ENCODE results near the gene WDR83. TPM values are rescaled to one million over a fixed set of nuclear protein-coding genes. Genes with fewer than 3 reads are reported as not detected.
"Not testable (repeated sequence)": the region's sequence is repeated elsewhere in the genome, so short reads cannot be mapped to it uniquely, and the experiment has no call there.

WDR83 gene
- total RNA-seq, 1 donor from 2014 or later: 23.7 TPM

DNA sequence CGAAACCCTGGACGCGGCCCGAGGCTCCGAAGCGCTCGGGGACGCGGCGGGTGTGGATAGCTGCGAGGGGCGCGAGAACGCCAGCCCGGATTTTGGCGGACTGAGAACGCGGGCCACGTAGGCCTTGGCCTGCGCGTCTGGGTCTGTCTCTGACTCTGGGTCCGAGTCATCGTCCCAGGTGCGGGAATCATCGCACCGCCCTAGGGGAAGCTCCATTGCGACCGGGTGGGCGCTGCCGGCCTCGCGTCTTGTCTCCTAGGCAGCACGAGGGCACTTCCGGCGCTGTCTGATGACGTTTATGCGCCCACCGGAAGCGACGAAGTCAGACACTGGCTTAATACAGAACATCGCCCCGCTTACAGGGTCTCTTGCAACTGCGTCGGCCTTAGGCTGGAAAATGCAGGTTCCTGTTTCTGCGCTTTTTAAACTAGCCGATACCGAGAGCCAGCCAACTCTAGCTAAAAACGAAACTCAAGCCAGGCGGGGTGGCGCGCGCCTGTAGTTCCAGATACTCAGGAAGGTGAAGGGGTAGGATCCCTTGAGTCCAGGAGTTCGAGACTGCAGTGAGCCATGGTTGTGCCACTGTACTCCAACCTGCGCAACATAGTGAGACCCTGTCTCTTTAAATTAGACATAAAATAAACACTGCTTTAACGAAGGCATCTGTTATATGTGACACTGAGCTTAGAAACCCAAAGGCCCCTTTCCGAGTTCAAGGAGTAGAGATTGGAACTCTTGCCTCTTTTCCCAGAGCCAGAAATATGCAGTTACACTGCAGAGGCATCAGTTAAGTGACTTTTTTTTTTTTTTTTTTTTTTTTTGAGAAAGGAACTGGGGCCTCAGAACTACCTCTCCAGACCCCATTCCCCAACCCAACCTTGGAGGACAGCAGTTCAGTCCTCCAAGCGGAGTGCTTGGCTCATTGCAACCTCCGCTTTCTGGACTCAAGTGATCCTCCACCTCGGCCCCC, 30.0 kb downstream of the WDR83 start, which contains the start of gene FBXW9:
TSS of gene FBXW9 (minus strand) at position 266 of the 970 bp plus-strand sequence. CDS start at position 216, 50 bp downstream.
- H3K27ac Mint-ChIP-seq: peak within 1 kb of the TSS; percentile 95
- intact Hi-C loops (cut with micrococcal nuclease): loop anchor here (2.0 kb wide), 1 partner anchor 16 kb away; the partner anchor contains the start of gene DHPS
- peaks cover 22% of the 10 kb centered on the region for H3K36me3 Mint-ChIP-seq (ENCODE audit: low read depth)
- peaks cover 3% of the 10 kb centered on the region for H3K4me1 Mint-ChIP-seq (ENCODE audit: low read depth)
- H3K27me3 Mint-ChIP-seq (ENCODE audit: low read depth): no peaks in the 10 kb centered on the region
- no peaks in the 10 kb centered on the region for H3K9me3 Mint-ChIP-seq
- H3K4me3 Mint-ChIP-seq (ENCODE audit: low read depth): peak within 1 kb of the TSS; percentile 89
- DNase-seq (ENCODE audit: low spot score): peak; percentile 94

DNA sequence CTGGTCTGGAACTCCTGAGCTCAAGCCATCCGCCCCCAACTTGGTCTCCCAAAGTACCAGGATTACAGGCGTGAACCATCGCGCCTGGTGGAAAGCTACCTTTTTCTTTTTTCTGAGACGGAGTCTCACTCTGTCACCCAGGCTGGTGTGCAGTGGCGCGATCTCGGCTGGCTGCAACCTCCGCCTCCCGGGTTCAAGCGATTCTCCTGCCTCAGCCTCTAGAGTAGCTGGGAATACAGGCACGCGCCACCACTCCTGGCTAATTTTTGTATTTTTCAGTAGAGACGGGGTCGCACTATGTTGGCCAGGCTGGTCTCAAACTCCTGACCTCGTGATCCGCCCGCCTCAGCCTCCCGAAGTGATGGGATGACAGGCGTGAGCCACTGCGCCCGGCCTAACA, 30.8 kb downstream of the WDR83 start:
- intact Hi-C loops (cut with micrococcal nuclease): loop anchor here (2.0 kb wide), 1 partner anchor 17 kb away; the partner anchor contains the start of gene DHPS
- H3K27me3 Mint-ChIP-seq (ENCODE audit: low read depth); DNase-seq (ENCODE audit: low spot score); H3K27ac Mint-ChIP-seq; H3K4me1 Mint-ChIP-seq (ENCODE audit: low read depth); H3K9me3 Mint-ChIP-seq: not testable (repeated sequence)
- Mint-ChIP-seq H3K4me3 (ENCODE audit: low read depth) (peak overlapping the region; percentile 37), H3K36me3 (ENCODE audit: low read depth) (peaks cover 26% of the 10 kb centered on the region)

- Mint-ChIP-seq H3K27ac (peak overlapping the region; percentile 63), H3K9me3 (no peaks in the 10 kb centered on the region), H3K27me3 (ENCODE audit: low read depth) (no peaks in the 10 kb centered on the region), H3K4me3 (ENCODE audit: low read depth) (peak overlapping the region; percentile 67), H3K36me3 (ENCODE audit: low read depth) (peaks cover 30% of the 10 kb centered on the region), H3K4me1 (ENCODE audit: low read depth) (peaks cover 3% of the 10 kb centered on the region)
- intact Hi-C loops (cut with micrococcal nuclease): no loop called here
- DNase-seq (ENCODE audit: low spot score): no peak
Measured at GRCh38 chr19:12698138-12698537, 31.5 kb downstream of the WDR83 start.

- Mint-ChIP-seq H3K9me3 (no peaks in the 10 kb centered on the region), H3K4me3 (ENCODE audit: low read depth) (no peak overlapping the region), H3K27ac (no peak overlapping the region), H3K4me1 (ENCODE audit: low read depth) (peaks cover 3% of the 10 kb centered on the region), H3K36me3 (ENCODE audit: low read depth) (peaks cover 56% of the 10 kb centered on the region), H3K27me3 (ENCODE audit: low read depth) (no peaks in the 10 kb centered on the region)
- intact Hi-C loops (cut with micrococcal nuclease): no loop called here
- DNase-seq (ENCODE audit: low spot score): no peak
Measured at GRCh38 chr19:12701596-12702282, 35.1 kb downstream of the WDR83 start.

- H3K9me3 Mint-ChIP-seq: no peaks in the 10 kb centered on the region
- peaks cover 2% of the 10 kb centered on the region for H3K4me1 Mint-ChIP-seq (ENCODE audit: low read depth)
- no peak for DNase-seq (ENCODE audit: low spot score)
- intact Hi-C loops (cut with micrococcal nuclease): no loop called here
- H3K4me3 Mint-ChIP-seq (ENCODE audit: low read depth): no peak overlapping the region
- H3K27me3 Mint-ChIP-seq (ENCODE audit: low read depth): no peaks in the 10 kb centered on the region
- no peak overlapping the region for H3K27ac Mint-ChIP-seq
- H3K36me3 Mint-ChIP-seq (ENCODE audit: low read depth): peaks cover 57% of the 10 kb centered on the region
Measured at GRCh38 chr19:12703046-12703445, 36.4 kb downstream of the WDR83 start.

- Mint-ChIP-seq H3K27ac (no peak overlapping the region), H3K9me3 (no peaks in the 10 kb centered on the region), H3K36me3 (ENCODE audit: low read depth) (peaks cover 61% of the 10 kb centered on the region), H3K4me1 (ENCODE audit: low read depth) (no peaks in the 10 kb centered on the region), H3K27me3 (ENCODE audit: low read depth) (no peaks in the 10 kb centered on the region), H3K4me3 (ENCODE audit: low read depth) (no peak overlapping the region)
- no peak for DNase-seq (ENCODE audit: low spot score)
- intact Hi-C loops (cut with micrococcal nuclease): no loop called here
Measured at GRCh38 chr19:12705169-12705568, 38.6 kb downstream of the WDR83 start.

DNA sequence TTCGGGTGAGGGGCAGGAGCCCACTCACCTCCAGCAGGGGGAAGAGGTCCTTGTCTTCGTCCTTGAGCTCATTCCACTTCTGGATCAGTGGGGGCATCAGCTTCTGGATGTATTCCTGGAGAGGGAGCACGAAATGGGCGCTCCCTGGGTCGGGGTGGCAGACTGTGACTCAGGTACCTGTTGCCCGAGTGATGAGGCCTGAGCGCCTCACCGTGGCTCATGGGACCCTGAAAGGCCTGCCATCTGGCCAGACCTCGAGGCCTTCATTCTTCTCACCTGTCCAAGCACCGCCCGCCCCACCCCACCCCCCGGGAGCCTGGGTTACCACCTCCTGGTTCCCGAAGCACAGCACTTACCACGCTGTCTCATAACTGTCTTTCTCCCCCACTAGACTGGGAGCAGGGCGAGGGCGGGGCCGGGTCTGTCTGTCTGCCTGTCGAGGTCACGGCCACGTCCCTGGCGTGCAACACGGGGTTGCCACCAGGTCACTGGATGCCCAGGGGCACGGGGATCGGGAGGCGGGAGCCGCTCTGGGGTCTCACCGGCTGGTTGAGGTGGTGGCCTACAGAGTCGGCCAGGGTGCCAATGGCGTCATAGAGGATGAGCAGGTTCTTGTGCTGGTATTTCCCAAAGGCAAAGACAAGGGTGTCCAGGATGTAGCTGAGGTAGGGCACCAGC, 39.2 kb downstream of the WDR83 start:
- Mint-ChIP-seq H3K27me3 (ENCODE audit: low read depth) (no peaks in the 10 kb centered on the region), H3K4me3 (ENCODE audit: low read depth) (no peak overlapping the region), H3K4me1 (ENCODE audit: low read depth) (no peaks in the 10 kb centered on the region), H3K9me3 (no peaks in the 10 kb centered on the region), H3K36me3 (ENCODE audit: low read depth) (peaks cover 65% of the 10 kb centered on the region), H3K27ac (no peak overlapping the region)
- intact Hi-C loops (cut with micrococcal nuclease): no loop called here
- DNase-seq (ENCODE audit: low spot score): no peak

DNA sequence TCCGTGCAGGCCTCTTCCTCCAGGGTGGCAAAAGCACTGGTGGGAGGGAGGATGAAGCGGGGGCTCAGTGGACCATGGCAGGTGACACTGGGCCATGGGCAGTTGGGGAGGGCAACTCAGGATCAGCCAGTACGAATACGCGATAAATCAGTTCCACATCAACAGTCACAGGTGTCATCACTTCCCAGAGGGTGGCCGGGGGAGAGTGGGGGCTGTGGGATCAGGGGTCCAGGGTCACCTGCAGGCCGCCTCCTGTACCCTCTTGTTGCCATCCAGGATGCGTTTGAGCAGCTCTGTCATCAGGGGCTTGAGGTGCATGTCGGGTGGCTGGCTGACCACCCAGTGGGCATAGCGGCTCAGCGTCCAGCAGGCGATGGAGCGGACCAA, 39.7 kb downstream of the WDR83 start:
- intact Hi-C loops (cut with micrococcal nuclease): no loop called here

GRCh38 chr19:12708641-12709040, 42.0 kb downstream of the WDR83 start:
- intact Hi-C loops (cut with micrococcal nuclease): no loop called here
- no peak for DNase-seq (ENCODE audit: low spot score)
- Mint-ChIP-seq H3K9me3 (no peaks in the 10 kb centered on the region), H3K27me3 (ENCODE audit: low read depth) (no peaks in the 10 kb centered on the region), H3K27ac (no peak overlapping the region), H3K4me1 (ENCODE audit: low read depth) (no peaks in the 10 kb centered on the region), H3K36me3 (ENCODE audit: low read depth) (peaks cover 69% of the 10 kb centered on the region), H3K4me3 (ENCODE audit: low read depth) (no peak overlapping the region)

More for the DNA sequence above, 39.7 kb downstream of the WDR83 start:
- peaks cover 65% of the 10 kb centered on the region for H3K36me3 Mint-ChIP-seq (ENCODE audit: low read depth)
- H3K4me1 Mint-ChIP-seq (ENCODE audit: low read depth): no peaks in the 10 kb centered on the region
- DNase-seq (ENCODE audit: low spot score): no peak
- no peak overlapping the region for H3K4me3 Mint-ChIP-seq (ENCODE audit: low read depth)
- H3K27ac Mint-ChIP-seq: no peak overlapping the region
- no peaks in the 10 kb centered on the region for H3K27me3 Mint-ChIP-seq (ENCODE audit: low read depth)
- no peaks in the 10 kb centered on the region for H3K9me3 Mint-ChIP-seq

DNA sequence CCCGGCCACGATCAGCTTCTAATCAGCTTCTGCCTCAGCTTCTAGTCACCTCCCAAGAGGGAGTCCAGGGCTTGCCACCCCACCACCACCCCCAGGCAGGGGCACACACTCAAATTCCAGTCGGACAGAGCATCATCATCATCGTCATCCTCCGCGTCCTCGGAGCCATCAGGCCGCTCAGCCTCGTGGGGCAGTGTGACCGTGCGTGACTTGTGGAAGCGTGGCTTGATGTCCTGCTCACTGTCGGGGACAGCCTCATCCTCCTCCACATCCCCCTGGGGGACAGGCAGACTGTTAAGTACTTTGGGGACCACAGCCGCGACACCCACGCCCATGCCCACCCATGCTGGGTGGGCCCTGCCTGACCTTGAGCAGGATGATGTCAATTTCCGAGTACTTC, 44.6 kb downstream of the WDR83 start:
- DNase-seq (ENCODE audit: low spot score): no peak
- peaks cover 70% of the 10 kb centered on the region for H3K36me3 Mint-ChIP-seq (ENCODE audit: low read depth)
- H3K27ac Mint-ChIP-seq: no peak overlapping the region
- H3K4me1 Mint-ChIP-seq (ENCODE audit: low read depth): no peaks in the 10 kb centered on the region
- no peak overlapping the region for H3K4me3 Mint-ChIP-seq (ENCODE audit: low read depth)
- H3K9me3 Mint-ChIP-seq: no peaks in the 10 kb centered on the region
- intact Hi-C loops (cut with micrococcal nuclease): no loop called here
- no peaks in the 10 kb centered on the region for H3K27me3 Mint-ChIP-seq (ENCODE audit: low read depth)

- not testable (repeated sequence) for H3K9me3 Mint-ChIP-seq
Measured at GRCh38 chr19:12712077-12712476, 45.5 kb downstream of the WDR83 start.

GRCh38 chr19:12713304-12713703, 46.7 kb downstream of the WDR83 start:
- DNase-seq (ENCODE audit: low spot score); H3K4me3 Mint-ChIP-seq (ENCODE audit: low read depth); H3K9me3 Mint-ChIP-seq; H3K4me1 Mint-ChIP-seq (ENCODE audit: low read depth); intact Hi-C loops (cut with micrococcal nuclease); H3K27ac Mint-ChIP-seq; H3K27me3 Mint-ChIP-seq (ENCODE audit: low read depth): not testable (repeated sequence)
- peaks cover 69% of the 10 kb centered on the region for H3K36me3 Mint-ChIP-seq (ENCODE audit: low read depth)

More at GRCh38 chr19:12712077-12712476, 45.5 kb downstream of the WDR83 start:
- DNase-seq (ENCODE audit: low spot score); H3K27me3 Mint-ChIP-seq (ENCODE audit: low read depth); H3K4me1 Mint-ChIP-seq (ENCODE audit: low read depth); H3K4me3 Mint-ChIP-seq (ENCODE audit: low read depth); H3K27ac Mint-ChIP-seq; intact Hi-C loops (cut with micrococcal nuclease): not testable (repeated sequence)
- peaks cover 70% of the 10 kb centered on the region for H3K36me3 Mint-ChIP-seq (ENCODE audit: low read depth)

Data from activated T-helper 2 cell treated with anti-CD3 and anti-CD28 coated beads, Interferon-gamma antibody, Interleukin-2, Interleukin-4, amounts not matched to agents 10 μg/mL and 5 μg/mL and 100 μg/mL, durations not matched to agents 14 hours and 24 hours and 36 hours (primary cell).